KOPT-K1 (cell line): ENCODE data around the gene FAM193B.

Experiments
- H3K27ac ChIP-seq: fragments of 200-600 bp; sonication (generic); 2 replicates; pipeline ENCODE4 v1.5.1; 2016; ENCODE audit warnings: antibody characterized with exemption, mild to moderate bottlenecking, low read depth, low read length; ENCODE audit not compliant: poor library complexity, severe bottlenecking
- H3K36me3 ChIP-seq: fragments of 200-600 bp; sonication (generic); 2 replicates; pipeline ENCODE4 v1.5.1; 2017; ENCODE audit warnings: antibody characterized with exemption, mild to moderate bottlenecking, low read length, moderate library complexity; ENCODE audit not compliant: insufficient read depth
- H3K9me3 ChIP-seq: fragments of 200-600 bp; sonication (generic); 2 replicates; pipeline ENCODE4 v1.5.1; 2017; ENCODE audit warnings: antibody characterized with exemption, low read length, mild to moderate bottlenecking; ENCODE audit not compliant: insufficient read depth, poor library complexity, severe bottlenecking

The FAM193B gene

GRCh38 chr5:177554474-177555111 is at the start of gene FAM193B:
TSS of gene FAM193B (minus strand) at chr5:177554563. CDS start at chr5:177554458, 105 bp downstream.
- Histone ChIP-seq H3K27ac (peak within 1 kb of the TSS; percentile 64), H3K9me3 (no peaks in the 10 kb centered on the region)

GRCh38 chr5:177604116-177604521 is 49.8 kb upstream of the FAM193B start:
- no peaks in the 10 kb centered on the region for H3K9me3 ChIP-seq
- no peak overlapping the region for H3K27ac ChIP-seq
- peaks cover 25% of the 10 kb centered on the region; the same call in 1 of the 2 replicates for H3K36me3 ChIP-seq

More at GRCh38 chr5:177554474-177555111, at the start of gene FAM193B:
- peaks cover 35% of the 10 kb centered on the region for H3K36me3 ChIP-seq

GRCh38 chr5:177603631-177604030 is 49.3 kb upstream of the FAM193B start:
- Histone ChIP-seq H3K27ac (no peak overlapping the region), H3K36me3 (peaks cover 22% of the 10 kb centered on the region; the same call in 1 of the 2 replicates), H3K9me3 (no peaks in the 10 kb centered on the region)

GRCh38 chr5:177602458-177602830 is 48.1 kb upstream of the FAM193B start:
- Histone ChIP-seq H3K27ac (no peak overlapping the region), H3K36me3 (peaks cover 14% of the 10 kb centered on the region; the same call in 1 of the 2 replicates), H3K9me3 (no peaks in the 10 kb centered on the region)

- no peaks in the 10 kb centered on the region for H3K9me3 ChIP-seq
- H3K27ac ChIP-seq: no peak overlapping the region
Measured at GRCh38 chr5:177601577-177602457, 47.5 kb upstream of the FAM193B start.

GRCh38 chr5:177601126-177601525 is 46.8 kb upstream of the FAM193B start:
- H3K36me3 ChIP-seq: peaks cover 15% of the 10 kb centered on the region
- H3K27ac ChIP-seq: no peak overlapping the region
- H3K9me3 ChIP-seq: no peaks in the 10 kb centered on the region

More at GRCh38 chr5:177601577-177602457, 47.5 kb upstream of the FAM193B start:
- H3K36me3 ChIP-seq: peaks cover 11% of the 10 kb centered on the region; the same call in 1 of the 2 replicates

GRCh38 chr5:177600508-177601018 is 46.2 kb upstream of the FAM193B start:
- H3K27ac ChIP-seq: peak overlapping the region; percentile 67
- H3K36me3 ChIP-seq: peaks cover 15% of the 10 kb centered on the region
- no peaks in the 10 kb centered on the region for H3K9me3 ChIP-seq

GRCh38 chr5:177599731-177600507 is 45.6 kb upstream of the FAM193B start, which contains the start of gene B4GALT7:
TSS of gene B4GALT7 (plus strand) at chr5:177600132. CDS start at chr5:177600211, 79 bp downstream.
- Histone ChIP-seq H3K27ac (peak within 1 kb of the TSS; percentile 67), H3K36me3 (peaks cover 19% of the 10 kb centered on the region), H3K9me3 (no peaks in the 10 kb centered on the region)

- H3K27ac ChIP-seq: no peak overlapping the region
Measured at GRCh38 chr5:177598477-177598876, 44.1 kb upstream of the FAM193B start.

GRCh38 chr5:177596775-177597238 is 42.4 kb upstream of the FAM193B start:
- peaks cover 36% of the 10 kb centered on the region for H3K36me3 ChIP-seq
- H3K9me3 ChIP-seq: no peaks in the 10 kb centered on the region
- H3K27ac ChIP-seq: no peak overlapping the region

More at GRCh38 chr5:177598477-177598876, 44.1 kb upstream of the FAM193B start:
- peaks cover 33% of the 10 kb centered on the region for H3K36me3 ChIP-seq
- no peaks in the 10 kb centered on the region for H3K9me3 ChIP-seq

- peaks cover 36% of the 10 kb centered on the region for H3K36me3 ChIP-seq
- H3K9me3 ChIP-seq: no peaks in the 10 kb centered on the region
- H3K27ac ChIP-seq: no peak overlapping the region
Measured at GRCh38 chr5:177595991-177596774, 41.8 kb upstream of the FAM193B start.

GRCh38 chr5:177595026-177595585 is 40.7 kb upstream of the FAM193B start:
- Histone ChIP-seq H3K36me3 (peaks cover 36% of the 10 kb centered on the region), H3K27ac (no peak overlapping the region), H3K9me3 (no peaks in the 10 kb centered on the region)

- H3K27ac ChIP-seq: no peak overlapping the region
- no peaks in the 10 kb centered on the region for H3K9me3 ChIP-seq
- H3K36me3 ChIP-seq: peaks cover 36% of the 10 kb centered on the region
Measured at GRCh38 chr5:177594071-177594470, 39.7 kb upstream of the FAM193B start.
